SK-N-SH (cell line): ENCODE data around the gene HABP4. TPM values are rescaled to one million over a fixed set of nuclear protein-coding genes. Genes with fewer than 3 reads are reported as not detected.

Source experiments
- CTCF ChIA-PET: fragments of 300-600, 350-600 bp; formaldehyde crosslinking; extraction: SDS; loops from one replicate; lab custom pipeline; 2021; lab: Yijun Ruan, JAX
- POLR2A ChIA-PET: fragments of 350-600 bp; sonication (Branson Sonifier 250); formaldehyde crosslinking; extraction: SDS; loops from one replicate; lab custom pipeline; 2020; ENCODE audit warnings: antibody characterized with exemption, inconsistent platforms; lab: Yijun Ruan, JAX
- DNase-seq: peaks from one replicate; pipeline ENCODE4 v3.0.0; 2012
- H2AFZ ChIP-seq: fragments of 200-600 bp; sonication (generic); 2 replicates; pipeline ENCODE4 v1.8.1; 2016; ENCODE audit warnings: antibody characterized with exemption, mild to moderate bottlenecking, low read depth
- H3F3A ChIP-seq: fragments of 200-600 bp; sonication (generic); replicated peaks from 2 replicates; pipeline ENCODE3; 2016; ENCODE audit warnings: antibody characterized with exemption, mild to moderate bottlenecking; ENCODE audit not compliant: insufficient read depth
- H3K27ac ChIP-seq, 2 experiments: fragments of 200-500 bp in 1 of 2; fragments of 200-600 bp in 1 of 2; sonication (Bioruptor generic) in 1 of 2; sonication (generic), shearing (Covaris generic) in 1 of 2; 2 replicates each; pipeline versions ENCODE4 v1.5.1 to v1.6.1; 2014 to 2016; ENCODE audit warnings: low read depth in 2 of 2, inconsistent platforms in 1 of 2, low read length in 1 of 2, mild to moderate bottlenecking in 1 of 2, mixed read lengths in 1 of 2
- H3K27me3 ChIP-seq: fragments of 200-600 bp; sonication (generic), shearing (Covaris generic); 2 replicates; pipeline ENCODE4 v1.6.1; 2016; ENCODE audit warnings: mixed run types; ENCODE audit not compliant: insufficient read depth
- H3K36me3 ChIP-seq, 2 experiments: fragments of 200-500 bp in 1 of 2; fragments of 200-600 bp in 1 of 2; sonication (Bioruptor generic) in 1 of 2; sonication (generic) in 1 of 2; replicated peaks in 1 of 2; 2 replicates each; pipeline versions ENCODE3 to v1.5.1; 2014 to 2016; ENCODE audit warnings: low read length in 1 of 2, mild to moderate bottlenecking in 1 of 2; ENCODE audit not compliant: insufficient read depth in 2 of 2, control insufficient read depth in 1 of 2
- H3K4me1 ChIP-seq, 2 experiments: fragments of 200-500 bp in 1 of 2; fragments of 200-600 bp in 1 of 2; sonication (Bioruptor generic) in 1 of 2; sonication (generic), shearing (Covaris generic) in 1 of 2; 2 replicates each; pipeline versions ENCODE4 v1.5.1 to v1.6.1; 2014 to 2016; ENCODE audit warnings: low read depth in 1 of 2, low read length in 1 of 2, mixed run types in 1 of 2; ENCODE audit not compliant: insufficient read depth in 2 of 2, control insufficient read depth in 1 of 2
- H3K4me2 ChIP-seq: fragments of 200-600 bp; sonication (generic), shearing (Covaris generic); 2 replicates; pipeline ENCODE4 v1.6.1; 2017; ENCODE audit warnings: mixed run types
- H3K4me3 ChIP-seq, 2 experiments: fragments of 200-500 bp in 1 of 2; fragments of 200-600 bp in 1 of 2; sonication (Bioruptor generic) in 1 of 2; sonication (generic), shearing (Covaris generic) in 1 of 2; 2 replicates each; pipeline versions ENCODE4 v1.5.1 to v1.8.1; 2014 to 2016; ENCODE audit warnings: low read depth in 2 of 2, inconsistent platforms in 1 of 2, low read length in 1 of 2, mild to moderate bottlenecking in 1 of 2, mixed read lengths in 1 of 2, moderate library complexity in 1 of 2
- H3K79me2 ChIP-seq: fragments of 200-600 bp; sonication (generic); 2 replicates; pipeline ENCODE4 v1.8.1; 2017; ENCODE audit warnings: mild to moderate bottlenecking; ENCODE audit not compliant: insufficient read depth
- H3K9ac ChIP-seq: fragments of 200-600 bp; sonication (generic); 2 replicates; pipeline ENCODE4 v1.6.1; 2017; ENCODE audit warnings: mixed run types
- H3K9me2 ChIP-seq: fragments of 200-600 bp; sonication (generic); 2 replicates; pipeline ENCODE4 v1.6.1; 2017; ENCODE audit warnings: mixed run types
- H3K9me3 ChIP-seq: fragments of 200-600 bp; sonication (generic); 2 replicates; pipeline ENCODE4 v1.6.1; 2017; ENCODE audit warnings: mixed run types, mild to moderate bottlenecking, moderate library complexity
- H4K20me1 ChIP-seq: fragments of 200-600 bp; sonication (generic); 2 replicates; pipeline ENCODE4 v1.6.1; 2017; ENCODE audit warnings: mild to moderate bottlenecking, mixed run types; ENCODE audit not compliant: insufficient read depth
- CTCF ChIP-seq: fragments of 200-600 bp; sonication (generic); IDR thresholded peaks from 2 replicates; pipeline ENCODE4 v1.6.1; 2017; ENCODE audit warnings: antibody characterized with exemption, mild to moderate bottlenecking, moderate library complexity
- ELF1 ChIP-seq: IDR thresholded peaks from 2 replicates; pipeline ENCODE4 v1.4.0; 2012
- EZH2phosphoT487 ChIP-seq: fragments of 200-600 bp; sonication (generic); IDR thresholded peaks from 2 replicates; pipeline ENCODE4 v1.6.1; 2017; ENCODE audit warnings: low read depth, mixed run types, mild to moderate bottlenecking, antibody characterized with exemption, moderate library complexity, borderline replicate concordance
- FOSL2 ChIP-seq: IDR thresholded peaks from 2 replicates; pipeline ENCODE4 v1.4.0; 2012; ENCODE audit warnings: low read depth, mild to moderate bottlenecking, moderate library complexity, borderline replicate concordance
- FOXM1 ChIP-seq: IDR thresholded peaks from 2 replicates; pipeline ENCODE4 v1.4.0; 2012; ENCODE audit warnings: low read depth, mild to moderate bottlenecking
- JUND ChIP-seq: IDR thresholded peaks from 2 replicates; pipeline ENCODE4 v1.4.0; 2012
- MEF2A ChIP-seq: IDR thresholded peaks from 2 replicates; pipeline ENCODE4 v1.4.0; 2012; ENCODE audit warnings: low read depth, borderline replicate concordance
- MXI1 ChIP-seq: IDR thresholded peaks from 2 replicates; pipeline ENCODE4 v1.6.1; 2012; ENCODE audit warnings: mild to moderate bottlenecking, low read depth, low read length, improper control_type of control experiment
- NFIC ChIP-seq: IDR thresholded peaks from 2 replicates; pipeline ENCODE4 v1.4.0; 2012; ENCODE audit warnings: borderline replicate concordance
- NRF1 ChIP-seq: IDR thresholded peaks from 2 replicates; pipeline ENCODE4 v1.6.1; 2012; ENCODE audit warnings: low read depth, mild to moderate bottlenecking, low read length
- PBX3 ChIP-seq: IDR thresholded peaks from 2 replicates; pipeline ENCODE4; 2012
- POLR2AphosphoS5 ChIP-seq: IDR thresholded peaks from 2 replicates; pipeline ENCODE4 v1.6.1; 2012; ENCODE audit warnings: low read depth, low read length
- RAD21 ChIP-seq: IDR thresholded peaks from 2 replicates; pipeline ENCODE4 v1.6.1; 2012; ENCODE audit warnings: mild to moderate bottlenecking, low read length
- RCOR1 ChIP-seq: fragments of 150-350 bp; IDR thresholded peaks from 2 replicates; pipeline ENCODE4 v1.6.1; 2017; ENCODE audit warnings: antibody characterized with exemption, low read length
- RFX5 ChIP-seq: IDR thresholded peaks from 2 replicates; pipeline ENCODE4 v1.6.1; 2012; ENCODE audit warnings: mild to moderate bottlenecking, improper control_type of control experiment, low read length
- RXRA ChIP-seq: IDR thresholded peaks from 2 replicates; pipeline ENCODE4 v1.4.0; 2012; ENCODE audit warnings: low read depth, mild to moderate bottlenecking, borderline replicate concordance
- SMC3 ChIP-seq: IDR thresholded peaks from 2 replicates; pipeline ENCODE4 v1.6.1; 2012; ENCODE audit warnings: low read depth, low read length, improper control_type of control experiment
- TAF1 ChIP-seq: IDR thresholded peaks from 2 replicates; pipeline ENCODE4 v1.6.1; 2012; ENCODE audit warnings: low read depth, mild to moderate bottlenecking, low read length, moderate library complexity, borderline replicate concordance
- TCF12 ChIP-seq: IDR thresholded peaks from 2 replicates; pipeline ENCODE4 v1.4.0; 2012
- USF1 ChIP-seq: IDR thresholded peaks from 2 replicates; pipeline ENCODE4 v1.4.0; 2012; ENCODE audit warnings: low read depth, borderline replicate concordance
- USF2 ChIP-seq: fragments of 150-350 bp; IDR thresholded peaks from 2 replicates; pipeline ENCODE4 v1.6.1; 2017; ENCODE audit warnings: antibody characterized with exemption, low read length, low read depth, borderline replicate concordance
- WGBS: methylation state at CpG from one replicate; pipeline ENCODE4 v1.1.6; 2017; ENCODE audit warnings: low lambda C conversion rate; 5-methylcytosine and 5-hydroxymethylcytosine counted together
- polyA plus RNA-seq, 3 experiments: library from polyadenylated mRNA; depleted of rRNA; stranded (reverse); fragments of >200 nt; gene quantifications; 2 replicates each; pipeline ENCODE4 v1.2.3, GENCODE V29; 2012
- TF ChIP-seq, protein P1 (sequence below): IDR thresholded peaks from 2 replicates; pipeline ENCODE4 v1.6.1; 2012; ENCODE audit warnings: mild to moderate bottlenecking, low read depth, low read length, moderate library complexity
- TF ChIP-seq, protein P2 (sequence below): IDR thresholded peaks from 2 replicates; pipeline ENCODE4 v1.4.0; 2012; ENCODE audit warnings: low read depth
- TF ChIP-seq, protein P3 (sequence below): fragments of 150-350 bp; IDR thresholded peaks from 2 replicates; pipeline ENCODE4 v1.6.1; 2016; ENCODE audit warnings: mild to moderate bottlenecking, low read depth, low read length

Gene HABP4
- polyA plus RNA-seq, 1 of the 3 experiments (the other 2 are of a cell fraction) = 19.0 TPM

DNA sequence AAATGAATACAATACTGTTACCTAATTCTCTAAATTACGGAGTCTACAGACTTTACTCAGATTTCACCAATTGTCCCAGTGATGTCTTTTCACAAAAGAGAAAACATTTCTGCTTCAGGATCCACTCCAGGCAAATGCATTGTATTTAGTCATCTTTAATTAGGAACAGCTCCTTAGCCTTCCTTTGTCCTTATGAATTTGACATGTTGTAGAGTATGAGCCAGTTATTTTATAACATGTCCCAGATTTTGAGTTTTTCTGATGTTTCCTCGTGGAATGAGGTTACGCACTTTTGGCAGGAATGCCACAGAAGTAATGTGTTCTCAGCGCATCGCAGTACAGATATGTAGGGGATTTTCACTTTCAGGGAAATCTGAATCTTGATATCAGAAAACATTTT is 10.5 kb downstream of the HABP4 start:
- 54% methylated on average over 5 of the region's 5 CpGs for WGBS
- H2AFZ ChIP-seq = no peak overlapping the region
- no peak overlapping the region for H3K9ac ChIP-seq
- peaks cover 16% of the 10 kb centered on the region for H3F3A ChIP-seq
- H3K36me3 ChIP-seq = peaks cover 3 to 17% of the 10 kb centered on the region in 2 experiments
- TF ChIP-seq NFIC = peak; percentile 27; the same call in 1 of the 2 replicates
- TF ChIP-seq PBX3 = peak; percentile 63; the same call in 1 of the 2 replicates
- no peak for TF ChIP-seq USF1
- no peak for TF ChIP-seq SMC3
- TF ChIP-seq NRF1 = no peak
- TF ChIP-seq ELF1 = no peak
- TF ChIP-seq, protein P1, sequence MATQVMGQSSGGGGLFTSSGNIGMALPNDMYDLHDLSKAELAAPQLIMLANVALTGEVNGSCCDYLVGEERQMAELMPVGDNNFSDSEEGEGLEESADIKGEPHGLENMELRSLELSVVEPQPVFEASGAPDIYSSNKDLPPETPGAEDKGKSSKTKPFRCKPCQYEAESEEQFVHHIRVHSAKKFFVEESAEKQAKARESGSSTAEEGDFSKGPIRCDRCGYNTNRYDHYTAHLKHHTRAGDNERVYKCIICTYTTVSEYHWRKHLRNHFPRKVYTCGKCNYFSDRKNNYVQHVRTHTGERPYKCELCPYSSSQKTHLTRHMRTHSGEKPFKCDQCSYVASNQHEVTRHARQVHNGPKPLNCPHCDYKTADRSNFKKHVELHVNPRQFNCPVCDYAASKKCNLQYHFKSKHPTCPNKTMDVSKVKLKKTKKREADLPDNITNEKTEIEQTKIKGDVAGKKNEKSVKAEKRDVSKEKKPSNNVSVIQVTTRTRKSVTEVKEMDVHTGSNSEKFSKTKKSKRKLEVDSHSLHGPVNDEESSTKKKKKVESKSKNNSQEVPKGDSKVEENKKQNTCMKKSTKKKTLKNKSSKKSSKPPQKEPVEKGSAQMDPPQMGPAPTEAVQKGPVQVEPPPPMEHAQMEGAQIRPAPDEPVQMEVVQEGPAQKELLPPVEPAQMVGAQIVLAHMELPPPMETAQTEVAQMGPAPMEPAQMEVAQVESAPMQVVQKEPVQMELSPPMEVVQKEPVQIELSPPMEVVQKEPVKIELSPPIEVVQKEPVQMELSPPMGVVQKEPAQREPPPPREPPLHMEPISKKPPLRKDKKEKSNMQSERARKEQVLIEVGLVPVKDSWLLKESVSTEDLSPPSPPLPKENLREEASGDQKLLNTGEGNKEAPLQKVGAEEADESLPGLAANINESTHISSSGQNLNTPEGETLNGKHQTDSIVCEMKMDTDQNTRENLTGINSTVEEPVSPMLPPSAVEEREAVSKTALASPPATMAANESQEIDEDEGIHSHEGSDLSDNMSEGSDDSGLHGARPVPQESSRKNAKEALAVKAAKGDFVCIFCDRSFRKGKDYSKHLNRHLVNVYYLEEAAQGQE = no peak
- TF ChIP-seq TCF12 = peak; percentile 83
- no peak for TF ChIP-seq RXRA
- TF ChIP-seq MEF2A = no peak
- TF ChIP-seq TAF1 = no peak
- no peak for TF ChIP-seq FOXM1
- TF ChIP-seq FOSL2 = 0 out of 2 replicates have a peak, but pooled peaks have one; percentile 22
- TF ChIP-seq RCOR1 = no peak
- TF ChIP-seq, protein P2, sequence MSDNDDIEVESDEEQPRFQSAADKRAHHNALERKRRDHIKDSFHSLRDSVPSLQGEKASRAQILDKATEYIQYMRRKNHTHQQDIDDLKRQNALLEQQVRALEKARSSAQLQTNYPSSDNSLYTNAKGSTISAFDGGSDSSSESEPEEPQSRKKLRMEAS = no peak
- TF ChIP-seq USF2 = no peak
- 0 out of 2 replicates have a peak, but pooled peaks have one; percentile 20 for TF ChIP-seq POLR2AphosphoS5
- TF ChIP-seq, protein P3, sequence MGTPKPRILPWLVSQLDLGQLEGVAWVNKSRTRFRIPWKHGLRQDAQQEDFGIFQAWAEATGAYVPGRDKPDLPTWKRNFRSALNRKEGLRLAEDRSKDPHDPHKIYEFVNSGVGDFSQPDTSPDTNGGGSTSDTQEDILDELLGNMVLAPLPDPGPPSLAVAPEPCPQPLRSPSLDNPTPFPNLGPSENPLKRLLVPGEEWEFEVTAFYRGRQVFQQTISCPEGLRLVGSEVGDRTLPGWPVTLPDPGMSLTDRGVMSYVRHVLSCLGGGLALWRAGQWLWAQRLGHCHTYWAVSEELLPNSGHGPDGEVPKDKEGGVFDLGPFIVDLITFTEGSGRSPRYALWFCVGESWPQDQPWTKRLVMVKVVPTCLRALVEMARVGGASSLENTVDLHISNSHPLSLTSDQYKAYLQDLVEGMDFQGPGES = no peak
- TF ChIP-seq MXI1 = no peak
- no peak for TF ChIP-seq EZH2phosphoT487
- TF ChIP-seq CTCF = no peak
- no peak for TF ChIP-seq RFX5
- peak; percentile 38; the same call in 1 of the 2 replicates for TF ChIP-seq JUND
- TF ChIP-seq RAD21 = no peak
- H3K4me1 ChIP-seq = peaks cover 0 to 17% of the 10 kb centered on the region in 2 experiments; a peak in 3 of 4 replicates
- H3K4me2 ChIP-seq = no peak overlapping the region; the same call in 1 of the 2 replicates
- H3K9me3 ChIP-seq = no peaks in the 10 kb centered on the region
- no peaks in the 10 kb centered on the region for H3K27me3 ChIP-seq
- no peaks in the 10 kb centered on the region for H3K9me2 ChIP-seq
- H3K4me3 ChIP-seq = no peak overlapping the region
- POLR2A ChIA-PET = no interaction called here
- CTCF ChIA-PET = no interaction called here
- peak overlapping the region; percentile 54 to 65; a peak in 3 of 4 replicates for H3K27ac ChIP-seq
- peaks cover 56% of the 10 kb centered on the region for H3K79me2 ChIP-seq
- peaks cover 6% of the 10 kb centered on the region; the same call in 1 of the 2 replicates for H4K20me1 ChIP-seq
- DNase-seq = no peak
